HUES6 (cell line): Measurements from ENCODE around the gene SMIM44.

Source experiments
- H3K27ac ChIP-seq: 2 replicates; pipeline ENCODE4 v1.7.0; 2013; ENCODE audit warnings: low read depth, mild to moderate bottlenecking, low read length, inconsistent platforms
- H3K27me3 ChIP-seq: 2 replicates; pipeline ENCODE4 v1.6.1; 2013; ENCODE audit warnings: low read length; ENCODE audit not compliant: control insufficient read depth, insufficient read depth
- H3K36me3 ChIP-seq: 2 replicates; pipeline ENCODE4 v1.6.1; 2013; ENCODE audit warnings: low read length; ENCODE audit not compliant: control insufficient read depth, insufficient read depth
- H3K4me1 ChIP-seq: 2 replicates; pipeline ENCODE4 v1.6.1; 2013; ENCODE audit warnings: low read length; ENCODE audit not compliant: control insufficient read depth, insufficient read depth
- H3K4me3 ChIP-seq: 2 replicates; pipeline ENCODE4 v1.5.1; 2013; ENCODE audit warnings: low read depth, low read length
- H3K9ac ChIP-seq: one replicate; pipeline ENCODE4 v1.6.1; 2013; ENCODE audit warnings: mild to moderate bottlenecking, low read length
- H3K9me3 ChIP-seq: 2 replicates; pipeline ENCODE4 v1.6.1; 2013; ENCODE audit warnings: low read depth, low read length; ENCODE audit not compliant: control insufficient read depth, insufficient read depth

Gene SMIM44

DNA sequence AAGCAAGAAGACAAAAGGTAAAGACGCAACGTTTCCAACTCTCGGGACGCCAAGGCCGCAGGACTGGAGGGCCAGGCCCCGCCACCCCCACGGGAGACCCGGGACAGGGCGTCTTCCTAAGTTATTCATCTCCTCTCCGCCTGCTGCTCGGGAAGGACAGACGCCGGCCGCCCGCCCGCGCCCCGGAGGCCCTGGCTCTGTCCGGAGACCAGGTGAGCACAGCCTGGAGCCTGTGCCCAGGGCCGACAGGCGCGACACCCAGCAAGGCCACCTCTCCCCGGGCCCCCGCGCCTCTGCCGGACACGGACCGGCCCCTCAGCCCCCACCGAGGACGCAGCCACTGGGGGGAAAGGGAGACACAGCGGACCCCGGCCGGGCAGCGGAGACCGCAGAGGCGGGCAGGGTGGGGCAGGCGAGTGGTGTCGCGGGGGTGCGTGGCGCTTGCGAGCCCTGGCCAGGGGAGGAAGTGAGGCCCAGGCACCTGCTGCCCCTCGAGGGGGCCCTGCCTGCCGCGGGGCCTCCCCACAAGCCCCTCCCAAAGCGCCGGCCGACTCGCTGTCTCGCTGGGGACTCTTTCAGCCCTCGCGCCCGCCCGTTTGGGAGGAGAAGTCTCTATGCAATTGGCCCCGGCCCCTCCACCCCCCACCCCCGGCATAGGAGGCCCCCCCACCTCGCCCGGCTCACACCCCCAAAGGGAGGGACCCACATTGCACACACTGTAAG, 20.1 kb downstream of the SMIM44 start:
- H3K27me3 ChIP-seq = peaks cover 74% of the 10 kb centered on the region
- no peak overlapping the region for H3K9ac ChIP-seq
- peak overlapping the region; percentile 57 for H3K4me3 ChIP-seq
- H3K4me1 ChIP-seq = peaks cover 19% of the 10 kb centered on the region
- H3K9me3 ChIP-seq = peaks cover 8% of the 10 kb centered on the region
- no peaks in the 10 kb centered on the region for H3K36me3 ChIP-seq
- H3K27ac ChIP-seq = no peak overlapping the region

- Histone ChIP-seq H3K4me3 (no peak overlapping the region; the same call in 1 of the 2 replicates), H3K27ac (no peak overlapping the region), H3K27me3 (peaks cover 65% of the 10 kb centered on the region), H3K9me3 (no peaks in the 10 kb centered on the region), H3K4me1 (peaks cover 32% of the 10 kb centered on the region), H3K9ac (no peak overlapping the region), H3K36me3 (no peaks in the 10 kb centered on the region)
These were observed 23.2 kb downstream of the SMIM44 start for GRCh38 chr19:3459965-3460582.

GRCh38 chr19:3459089-3459881, 24.0 kb downstream of the SMIM44 start:
- no peaks in the 10 kb centered on the region for H3K36me3 ChIP-seq
- H3K27ac ChIP-seq = no peak overlapping the region
- peaks cover 58% of the 10 kb centered on the region for H3K27me3 ChIP-seq
- H3K4me1 ChIP-seq = peaks cover 32% of the 10 kb centered on the region
- H3K4me3 ChIP-seq = peak overlapping the region; percentile 55
- no peaks in the 10 kb centered on the region for H3K9me3 ChIP-seq
- H3K9ac ChIP-seq = peak overlapping the region; percentile 24

DNA sequence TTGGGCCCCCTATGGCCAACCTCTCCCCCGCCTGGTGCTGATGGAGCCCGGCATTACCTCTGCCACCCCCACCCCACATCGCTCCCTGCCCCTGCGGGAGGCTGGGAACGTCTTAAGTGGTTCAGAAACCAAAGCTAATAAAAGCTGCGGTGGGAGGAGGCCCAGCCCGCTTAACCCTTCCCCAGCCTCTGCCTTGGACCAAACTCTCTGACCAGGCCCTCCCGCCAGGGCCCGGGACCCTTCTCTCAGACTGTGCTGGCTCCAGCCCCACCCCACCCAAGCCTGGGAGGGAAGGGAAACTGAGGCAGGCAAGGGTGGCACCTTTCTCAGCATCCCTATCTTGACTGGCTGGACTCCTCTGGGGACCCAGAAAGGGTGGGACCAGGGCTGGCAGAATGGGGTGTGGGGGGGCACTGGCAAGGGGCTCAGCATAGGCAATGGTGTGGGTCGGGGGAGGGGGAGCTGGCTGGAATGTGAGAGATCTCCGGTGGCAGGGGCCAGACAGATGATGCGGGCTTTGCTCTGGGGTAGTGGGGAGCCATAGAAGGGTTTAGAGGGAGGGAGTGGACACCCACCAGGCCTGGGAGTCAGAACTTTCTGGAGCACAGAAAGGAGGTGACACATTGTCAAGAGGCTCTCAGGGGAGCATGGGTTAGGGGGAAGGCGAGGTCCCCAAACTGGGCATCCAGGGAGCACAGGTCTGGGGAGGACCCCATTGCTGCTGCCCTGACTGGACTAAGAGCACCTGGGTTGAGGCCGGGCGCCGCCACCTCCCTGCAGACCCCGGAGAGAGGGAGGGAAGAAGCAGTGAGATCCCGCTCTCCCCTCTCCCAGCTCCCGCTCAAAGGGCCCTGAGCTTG, 24.8 kb downstream of the SMIM44 start:
- H3K27ac ChIP-seq = no peak overlapping the region
- peak overlapping the region; percentile 24 for H3K9ac ChIP-seq
- H3K4me1 ChIP-seq = peaks cover 32% of the 10 kb centered on the region
- no peaks in the 10 kb centered on the region for H3K9me3 ChIP-seq
- H3K4me3 ChIP-seq = peak overlapping the region; percentile 55
- H3K36me3 ChIP-seq = no peaks in the 10 kb centered on the region
- peaks cover 51% of the 10 kb centered on the region for H3K27me3 ChIP-seq

GRCh38 chr19:3457528-3458228, 25.6 kb downstream of the SMIM44 start:
- H3K36me3 ChIP-seq = no peaks in the 10 kb centered on the region
- H3K9ac ChIP-seq = no peak overlapping the region
- H3K4me1 ChIP-seq = peaks cover 32% of the 10 kb centered on the region
- no peak overlapping the region for H3K27ac ChIP-seq
- H3K9me3 ChIP-seq = no peaks in the 10 kb centered on the region
- peaks cover 43% of the 10 kb centered on the region for H3K27me3 ChIP-seq
- H3K4me3 ChIP-seq = peak overlapping the region; percentile 30; the same call in 1 of the 2 replicates

GRCh38 chr19:3456925-3457527, 26.2 kb downstream of the SMIM44 start:
- H3K4me3 ChIP-seq = no peak overlapping the region
- no peaks in the 10 kb centered on the region for H3K36me3 ChIP-seq
- no peak overlapping the region for H3K27ac ChIP-seq
- H3K27me3 ChIP-seq = peaks cover 36% of the 10 kb centered on the region
- no peaks in the 10 kb centered on the region for H3K9me3 ChIP-seq
- peaks cover 32% of the 10 kb centered on the region for H3K4me1 ChIP-seq
- no peak overlapping the region for H3K9ac ChIP-seq

DNA sequence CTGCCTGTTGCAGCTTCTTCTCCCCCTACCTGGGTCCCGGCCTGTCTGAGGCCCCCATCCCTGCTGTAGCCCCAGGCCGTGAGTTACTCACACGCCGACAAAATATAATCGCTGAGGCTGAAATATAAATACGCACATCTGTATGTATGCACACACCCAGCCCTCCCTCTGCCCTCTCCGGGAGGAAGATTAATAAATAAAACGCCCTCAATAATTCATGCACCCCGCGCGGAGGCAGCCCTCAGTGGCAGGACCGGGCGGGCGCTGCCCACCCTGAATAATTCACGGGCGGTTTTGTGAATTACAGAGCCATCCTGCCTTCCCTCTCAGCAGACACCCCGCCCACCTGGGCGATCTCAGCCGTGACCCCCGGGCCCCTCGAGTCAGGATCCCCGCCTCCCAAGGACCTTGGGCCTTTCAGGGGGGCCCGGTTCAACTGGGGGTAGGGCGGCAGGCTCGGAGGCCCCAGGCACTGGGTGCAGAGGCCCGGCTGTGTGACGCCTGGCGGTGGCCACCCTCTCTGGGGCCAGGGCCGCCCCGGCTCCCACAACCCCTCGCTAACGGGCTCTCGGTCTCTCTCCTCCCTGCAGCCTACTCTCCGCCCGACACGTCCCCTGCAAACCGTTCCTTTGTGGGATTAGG, 27.2 kb downstream of the SMIM44 start:
- Histone ChIP-seq H3K27me3 (peaks cover 34% of the 10 kb centered on the region), H3K36me3 (no peaks in the 10 kb centered on the region), H3K9me3 (no peaks in the 10 kb centered on the region), H3K27ac (no peak overlapping the region), H3K4me3 (no peak overlapping the region), H3K9ac (no peak overlapping the region), H3K4me1 (peaks cover 32% of the 10 kb centered on the region)

- no peak overlapping the region for H3K27ac ChIP-seq
- peaks cover 29% of the 10 kb centered on the region for H3K27me3 ChIP-seq
- H3K9ac ChIP-seq = no peak overlapping the region
- H3K9me3 ChIP-seq = no peaks in the 10 kb centered on the region
- H3K36me3 ChIP-seq = no peaks in the 10 kb centered on the region
- peaks cover 32% of the 10 kb centered on the region for H3K4me1 ChIP-seq
- H3K4me3 ChIP-seq = no peak overlapping the region
These were observed 27.8 kb downstream of the SMIM44 start for GRCh38 chr19:3455393-3455955.

GRCh38 chr19:3454656-3455392, 28.4 kb downstream of the SMIM44 start:
- Histone ChIP-seq H3K9ac (no peak overlapping the region), H3K4me3 (no peak overlapping the region), H3K9me3 (no peaks in the 10 kb centered on the region), H3K27ac (no peak overlapping the region), H3K27me3 (peaks cover 23% of the 10 kb centered on the region), H3K36me3 (no peaks in the 10 kb centered on the region), H3K4me1 (peaks cover 30% of the 10 kb centered on the region)
